Measurements from ENCODE around the gene COPB1.

GRCh38 chr11:14435717-14436512 lies 63.7 kb downstream of the COPB1 start:
- TF ChIP-seq POLR2A (IDR thresholded peaks at IDR 0.05) (no peak), CTCF (IDR thresholded peaks at IDR 0.05) (no peak), EP300 (IDR thresholded peaks at IDR 0.05) (no peak)
